Dermis microvascular lymphatic vessel endothelial cell (primary cell): Measurements from ENCODE around the gene SEC16A. TPM values are rescaled to one million over a fixed set of nuclear protein-coding genes. Genes with fewer than 3 reads are reported as not detected.
A peak's percentile ranks its signal among the peaks of the same experiment; 100 is the strongest.
"Not testable (repeated sequence)": the region's sequence is repeated elsewhere in the genome, so short reads cannot be mapped to it uniquely, and the experiment has no call there.

Experiments
- DNase-seq, 2 donors: peaks; one replicate each; pipeline versions ENCODE4 v3.0.0 to v3.0.0-alpha.2; 2010; ENCODE audit warnings: low read depth in 2 of 2
- total RNA-seq: library from RNA; depleted of rRNA; stranded (reverse); fragments of >200 nt; gene quantifications from 2 replicates; pipeline ENCODE4 v1.2.1, GENCODE V29; 2014

The SEC16A gene
- total RNA-seq, 1 donor from 2014 or later, result 12.1 TPM

DNA sequence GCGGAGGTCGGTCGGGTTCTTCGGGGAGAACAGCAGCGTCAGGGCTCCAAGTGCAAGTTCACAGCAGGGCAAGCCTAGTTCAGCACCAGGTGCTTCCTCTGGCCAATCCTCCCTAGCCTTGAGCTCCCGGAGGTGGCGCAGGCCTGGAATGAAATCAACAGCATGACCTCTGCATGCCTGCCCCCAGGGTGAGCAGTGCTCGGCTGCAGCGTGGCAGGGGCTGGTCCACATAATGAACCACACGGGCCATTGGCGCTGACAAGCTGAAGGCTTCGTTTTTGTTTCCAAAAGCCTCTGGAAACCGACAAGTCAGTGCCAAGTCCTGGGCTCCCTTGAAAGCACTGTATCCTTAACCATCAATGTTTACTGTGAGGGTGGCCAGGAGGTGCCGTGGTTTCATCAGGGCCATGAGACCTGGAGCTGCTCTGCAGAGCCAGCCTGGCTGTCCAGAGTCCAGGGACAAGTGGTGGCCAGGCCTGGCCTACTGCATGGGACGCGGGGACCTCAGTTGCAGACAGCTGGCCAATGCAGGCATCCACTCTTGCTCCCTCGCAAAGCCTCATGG, 41.1 kb downstream of the SEC16A start:
- DNase-seq, result no peak

DNA sequence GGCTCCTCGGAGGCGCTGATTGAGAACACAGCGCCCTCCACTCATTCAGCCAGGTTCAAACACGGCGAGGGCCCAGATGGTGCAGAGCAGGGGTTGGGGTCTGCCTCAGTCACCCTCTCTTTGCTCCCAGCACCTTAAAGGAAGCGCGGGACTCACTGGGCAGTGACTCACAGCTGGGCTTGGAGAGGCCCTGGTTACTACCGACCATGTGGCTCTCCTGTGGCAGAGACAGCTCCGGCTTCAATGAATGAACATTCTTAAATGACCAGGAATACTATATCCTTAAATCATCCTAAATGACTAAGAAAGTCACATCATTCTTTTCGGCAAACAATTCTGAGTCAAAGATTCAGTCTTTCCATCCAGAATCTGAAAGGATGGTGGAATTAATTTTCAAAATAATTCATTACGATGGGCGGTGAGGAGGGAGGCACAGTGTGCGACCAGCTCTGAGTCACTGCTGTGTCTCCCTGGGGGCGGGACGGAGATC, 41.6 kb downstream of the SEC16A start:
- no peak for DNase-seq

DNA sequence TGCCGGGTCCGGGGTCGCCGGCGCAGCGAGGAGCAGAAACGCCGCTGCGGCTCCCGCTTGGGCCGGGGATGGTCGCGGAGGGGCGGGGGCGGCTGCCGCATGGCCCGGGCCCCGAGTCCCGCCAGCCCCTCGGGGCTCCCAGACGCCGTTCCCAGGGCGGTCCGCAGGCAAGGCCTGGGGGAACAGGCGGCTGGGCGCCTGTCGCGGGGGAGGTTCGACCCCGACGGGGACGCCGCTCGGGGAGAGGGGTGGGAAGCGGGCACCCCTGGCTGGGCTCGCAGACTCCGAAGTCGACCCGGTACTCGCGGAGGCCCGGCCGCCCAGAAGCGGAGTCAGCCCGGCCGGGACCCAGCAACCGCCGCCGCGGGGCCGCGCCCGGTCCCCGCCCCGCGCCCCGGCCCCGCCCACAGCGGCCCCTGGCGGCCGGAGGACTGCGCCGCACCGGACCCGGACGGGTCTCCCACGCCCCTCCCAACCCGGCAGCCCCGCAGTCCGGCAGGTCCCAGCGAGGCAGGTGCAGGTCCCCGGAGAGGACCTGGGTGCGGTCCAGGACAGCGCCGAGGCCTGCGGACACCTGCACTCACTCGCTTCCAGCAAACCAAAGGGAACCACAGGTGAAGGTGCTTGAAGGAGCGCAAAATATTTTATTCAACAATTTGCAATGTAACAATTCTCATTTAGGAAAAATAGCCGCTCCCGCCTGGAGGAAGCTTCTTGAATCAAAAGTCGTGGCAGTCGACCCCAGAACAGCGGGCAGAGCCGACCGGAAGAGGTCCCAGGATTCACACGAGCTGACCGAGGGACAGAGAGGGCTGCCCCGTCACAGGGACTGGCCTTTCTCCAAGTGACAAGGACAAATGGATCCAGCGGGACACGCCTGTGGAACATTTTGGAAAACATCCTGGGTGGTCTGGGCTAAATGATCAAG, 43.1 kb downstream of the SEC16A start, which contains the start of gene INPP5E:
INPP5E (minus strand) TSS at position 365 of the 928 bp plus-strand sequence. CDS start 426 bp downstream, outside the sequence.
- DNase-seq, result peak; percentile 30 to 76

DNA sequence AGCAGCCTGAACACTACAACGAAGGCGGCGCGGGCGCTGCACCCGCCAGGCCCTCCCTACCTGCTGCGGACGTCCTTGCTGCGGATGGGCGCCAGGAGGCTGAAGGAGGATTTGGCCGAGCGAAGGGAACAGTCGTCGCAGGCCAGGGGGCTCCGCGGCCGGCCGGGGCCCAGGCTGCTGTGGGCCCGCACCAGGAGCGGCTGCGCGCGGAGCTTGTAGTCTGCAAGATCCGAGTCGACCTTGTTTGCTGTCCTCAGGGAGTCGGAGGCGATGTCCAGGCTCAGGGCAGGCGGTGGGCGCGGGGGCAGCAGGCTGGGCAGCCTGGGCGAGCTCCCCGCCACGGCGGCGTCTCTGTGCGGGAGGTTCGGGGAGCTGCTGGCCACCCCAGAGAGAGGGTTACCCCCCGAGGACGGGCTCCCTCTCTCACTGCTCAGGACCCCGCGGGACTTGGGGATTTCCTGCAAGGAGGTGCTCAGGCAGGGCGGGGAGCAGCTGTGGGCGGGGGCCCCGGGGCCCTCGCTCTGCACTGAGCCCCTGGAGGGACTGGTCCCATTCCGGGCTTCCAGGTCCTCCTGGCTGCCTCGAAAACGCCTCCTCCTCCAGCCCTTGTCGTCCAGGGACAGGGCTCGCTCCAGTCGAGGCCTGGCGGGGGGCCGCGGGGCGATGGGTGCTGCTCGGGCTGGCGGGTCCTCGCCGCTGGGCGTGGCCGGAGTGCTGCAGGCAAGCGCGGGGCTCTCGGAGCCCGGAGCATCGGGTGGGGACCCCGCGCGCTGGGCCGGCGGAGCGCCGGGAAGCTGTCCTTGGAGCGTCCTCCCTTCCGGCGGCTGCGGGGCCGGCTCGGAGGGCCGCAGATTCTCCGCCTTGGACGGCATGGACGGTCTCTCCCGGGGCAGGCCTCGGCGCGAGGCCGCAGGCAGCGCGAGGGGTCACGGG, 44.0 kb downstream of the SEC16A start:
- DNase-seq, result peak in 1 of 2 donors; percentile 24

DNA sequence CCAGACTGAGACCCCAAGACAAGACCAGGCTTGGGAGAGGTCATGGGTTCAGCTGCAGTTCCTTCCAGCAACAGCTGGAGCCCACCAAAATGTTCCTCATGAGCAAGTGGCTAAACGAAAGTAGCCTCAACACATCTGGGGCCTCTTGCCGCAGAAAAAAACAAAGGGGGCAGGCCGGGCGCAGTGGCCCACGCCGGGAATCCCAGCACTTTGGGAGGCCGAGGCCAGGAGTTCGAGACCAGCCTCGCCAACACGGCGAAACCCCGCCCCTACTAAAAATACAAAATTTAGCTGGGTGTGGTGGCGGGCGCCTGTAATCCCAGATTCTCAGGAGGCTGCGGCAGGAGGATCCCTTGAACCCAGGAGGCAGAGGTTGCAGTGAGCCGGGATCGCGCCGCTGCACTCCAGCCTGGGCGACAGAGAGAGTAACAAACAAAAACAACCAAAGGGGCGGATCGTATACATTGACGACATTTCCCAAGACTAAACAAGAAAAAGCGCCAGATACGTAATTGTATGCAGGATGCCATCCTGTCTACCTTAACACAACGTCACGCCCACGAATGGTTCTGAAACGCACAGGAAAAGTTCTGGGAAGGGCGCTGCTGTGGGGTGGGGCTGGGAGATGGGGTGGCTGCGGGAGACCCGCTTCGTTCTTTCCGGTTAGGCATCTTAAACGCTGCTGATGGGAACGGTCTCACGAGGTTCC, 44.8 kb downstream of the SEC16A start:
- no peak for DNase-seq

DNA sequence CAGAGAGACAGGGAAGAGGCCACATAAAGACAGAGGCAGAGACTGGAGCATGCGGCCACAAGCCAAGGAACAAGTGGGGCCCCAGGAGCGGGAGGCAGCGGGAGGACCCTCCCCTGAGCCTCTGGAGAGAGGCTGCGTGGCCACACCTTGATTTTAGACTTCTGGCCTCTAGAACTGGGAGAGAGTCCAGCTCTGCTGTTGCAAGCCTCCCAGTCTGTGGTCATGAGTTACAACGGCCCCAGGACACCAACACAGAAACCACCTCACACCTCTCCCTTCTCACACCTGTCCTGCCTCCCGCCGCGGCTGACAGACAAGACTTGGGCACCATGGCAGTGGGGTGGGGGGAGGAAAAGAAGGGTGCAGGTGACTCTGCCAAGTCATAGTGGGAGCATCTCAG, 45.4 kb downstream of the SEC16A start:
- DNase-seq, result no peak

DNA sequence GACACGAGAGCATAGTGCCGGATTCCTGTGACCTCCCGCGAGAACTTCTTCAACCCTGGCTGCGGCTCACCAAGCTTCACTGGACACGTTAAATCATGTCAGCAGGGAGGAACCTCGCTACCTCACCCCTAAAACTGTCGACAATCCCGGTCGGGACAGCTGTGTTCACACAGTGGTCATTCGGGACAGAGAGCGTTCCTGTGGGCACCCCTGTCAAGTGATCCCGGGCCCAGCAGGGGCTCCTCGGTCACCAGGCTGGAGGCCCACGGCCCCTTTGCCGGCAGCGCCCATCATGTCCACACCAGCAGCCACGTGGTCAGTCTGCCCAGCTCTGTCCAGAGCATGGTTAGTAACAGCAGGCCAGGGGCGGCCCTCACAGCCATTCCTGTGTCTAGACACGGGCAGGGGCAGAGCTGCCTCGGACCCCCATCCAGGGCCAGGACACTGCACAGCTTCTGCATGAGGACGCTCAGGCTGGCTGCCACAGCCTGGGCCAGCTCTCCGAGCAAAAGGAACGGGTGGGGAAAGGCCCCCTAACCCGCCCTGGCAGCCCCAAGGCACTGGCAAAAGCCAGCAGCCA, 46.7 kb downstream of the SEC16A start:
- DNase-seq, result no peak

DNA sequence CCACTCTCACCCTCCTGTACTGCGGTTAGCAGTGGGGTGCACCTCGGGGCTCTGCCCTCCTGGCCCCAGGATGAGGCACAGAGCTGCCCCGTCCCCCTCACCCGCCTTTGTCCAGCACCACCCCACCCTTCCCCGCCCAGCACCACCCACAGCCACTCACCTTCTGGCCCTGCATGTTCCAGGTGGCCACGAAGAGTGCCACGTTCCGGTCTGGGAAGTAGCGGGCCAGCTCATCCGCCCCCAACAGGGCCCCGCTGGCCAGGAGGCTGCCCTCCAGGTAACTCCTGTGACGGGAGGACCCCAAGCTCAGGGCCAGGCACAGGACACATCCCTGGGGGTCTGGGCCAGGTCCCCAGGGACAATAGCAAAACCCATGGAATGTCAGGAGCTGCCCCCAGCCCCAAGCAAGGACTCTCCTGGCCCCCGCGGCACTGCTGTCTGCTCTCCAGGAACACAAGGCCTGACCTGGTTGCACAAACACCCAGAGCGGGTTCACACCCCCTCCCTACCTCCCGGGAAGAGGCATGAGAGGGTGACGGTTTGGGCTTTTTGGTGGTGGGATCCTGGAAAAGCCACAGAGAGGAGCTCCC, 48.2 kb downstream of the SEC16A start:
- no peak for DNase-seq

DNA sequence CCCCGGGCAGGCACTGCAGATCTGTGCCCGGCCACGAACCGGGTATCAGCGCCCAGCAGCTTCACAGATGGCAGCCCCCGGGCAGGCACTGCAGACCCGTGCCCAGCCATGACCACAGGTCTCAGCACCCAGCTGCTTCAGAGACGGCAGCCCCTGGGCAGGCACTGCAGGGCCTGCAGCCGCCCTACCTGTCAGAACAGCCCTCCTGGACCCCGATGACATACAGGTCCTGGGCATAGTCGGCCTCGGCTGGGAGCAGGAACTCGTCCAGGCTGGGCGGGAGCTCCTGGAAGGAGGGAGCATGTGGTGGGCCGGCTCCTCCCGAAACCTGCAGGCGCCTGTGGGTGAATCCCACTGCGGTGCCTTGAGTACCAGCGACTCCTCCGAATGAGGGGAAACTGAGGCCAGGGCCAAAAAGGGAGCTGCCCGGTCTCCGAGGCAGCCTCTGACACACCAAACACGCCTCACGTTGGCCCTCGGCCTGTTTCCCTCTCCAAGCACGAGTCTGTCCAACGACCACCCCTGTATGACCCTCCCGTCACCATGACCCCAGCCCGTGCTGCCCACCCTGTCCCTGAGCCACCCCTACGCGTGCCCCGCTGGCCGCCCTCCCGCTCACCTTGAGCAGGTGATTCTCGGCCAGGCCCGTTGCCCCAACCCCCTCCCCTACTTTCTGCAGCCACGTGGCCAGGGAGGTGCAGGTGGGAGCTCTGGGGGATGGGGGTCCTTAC, 48.8 kb downstream of the SEC16A start:
- no peak for DNase-seq

DNA sequence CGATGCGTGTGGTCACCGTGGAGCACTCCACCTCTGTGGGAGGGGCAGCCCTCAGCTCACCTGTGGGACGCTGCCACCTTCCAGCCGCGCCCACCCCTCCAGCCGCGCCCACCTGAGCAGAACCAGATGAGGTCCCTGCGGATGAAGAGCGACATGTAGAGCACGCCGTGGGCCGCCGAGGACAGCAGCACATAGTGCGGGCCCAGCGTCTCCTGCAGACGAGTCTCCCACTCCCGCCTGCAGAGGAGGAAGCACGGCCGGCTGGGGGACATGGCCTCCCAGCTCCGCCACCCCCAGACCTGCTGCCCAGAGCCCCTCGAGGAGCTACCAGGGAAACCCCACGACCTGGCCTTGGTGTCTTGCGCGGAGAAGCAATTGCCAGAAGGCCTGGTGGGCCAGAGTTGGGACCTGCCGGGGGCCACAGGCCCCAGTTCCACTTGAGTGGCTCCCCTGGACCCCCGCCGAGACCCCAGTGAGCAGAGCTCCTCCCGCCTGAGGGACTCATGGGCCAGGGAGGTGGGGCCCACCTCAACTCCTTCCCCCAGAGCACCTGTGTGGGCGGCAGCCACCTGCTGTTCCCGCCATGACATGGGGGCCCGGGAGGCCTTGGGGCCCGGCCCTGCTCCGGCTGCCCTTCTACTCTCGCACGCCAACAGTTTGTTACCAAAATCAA, 49.7 kb downstream of the SEC16A start:
- no peak for DNase-seq

DNA sequence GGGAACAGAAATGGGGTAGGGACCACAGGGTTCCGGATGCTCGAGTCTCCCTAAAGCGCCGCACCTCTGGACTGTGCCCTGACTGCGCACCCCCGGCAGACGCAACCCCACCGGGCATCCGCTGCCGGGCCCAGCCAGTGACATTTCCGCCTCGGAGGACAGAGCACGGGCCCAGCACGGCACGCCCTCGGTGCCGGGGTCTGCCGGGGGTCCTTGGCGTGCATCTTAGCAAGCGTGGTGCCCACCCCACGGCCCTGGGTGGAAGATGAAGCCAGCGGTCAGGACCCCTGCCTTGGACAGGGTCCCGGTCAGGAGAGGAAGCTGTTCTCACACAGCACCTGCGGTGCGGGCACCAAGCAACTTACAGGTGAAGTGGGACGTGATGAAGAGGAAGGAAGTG, 50.2 kb downstream of the SEC16A start:
- no peak for DNase-seq

DNA sequence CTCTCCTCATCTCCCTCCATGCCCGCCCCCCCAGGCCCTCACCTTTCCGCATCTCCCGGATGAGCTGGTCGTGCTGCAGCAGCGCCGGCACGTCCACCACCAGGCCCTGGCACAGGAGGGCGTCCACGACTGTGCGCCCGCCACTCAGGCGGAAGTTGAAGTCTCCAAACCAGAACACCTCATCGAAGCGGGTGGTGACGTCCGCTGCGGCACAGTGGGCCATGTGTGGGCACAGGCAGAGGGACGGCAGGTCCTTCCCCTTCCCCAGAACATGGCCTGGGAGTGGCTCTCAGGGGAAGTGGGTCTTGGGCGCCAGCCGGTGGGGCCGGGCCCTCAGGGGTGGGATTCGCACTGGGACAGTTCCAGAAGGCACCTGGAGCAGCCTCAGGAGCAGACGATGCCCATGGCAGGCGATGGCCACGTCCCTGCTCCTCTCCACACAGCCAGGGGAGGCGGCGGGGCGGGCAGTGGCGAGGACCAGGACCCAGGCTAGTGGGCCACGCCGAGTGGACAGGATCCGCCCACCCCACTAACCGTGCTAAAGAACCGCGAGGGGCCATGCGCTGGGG, 51.0 kb downstream of the SEC16A start:
- DNase-seq, result no peak

DNA sequence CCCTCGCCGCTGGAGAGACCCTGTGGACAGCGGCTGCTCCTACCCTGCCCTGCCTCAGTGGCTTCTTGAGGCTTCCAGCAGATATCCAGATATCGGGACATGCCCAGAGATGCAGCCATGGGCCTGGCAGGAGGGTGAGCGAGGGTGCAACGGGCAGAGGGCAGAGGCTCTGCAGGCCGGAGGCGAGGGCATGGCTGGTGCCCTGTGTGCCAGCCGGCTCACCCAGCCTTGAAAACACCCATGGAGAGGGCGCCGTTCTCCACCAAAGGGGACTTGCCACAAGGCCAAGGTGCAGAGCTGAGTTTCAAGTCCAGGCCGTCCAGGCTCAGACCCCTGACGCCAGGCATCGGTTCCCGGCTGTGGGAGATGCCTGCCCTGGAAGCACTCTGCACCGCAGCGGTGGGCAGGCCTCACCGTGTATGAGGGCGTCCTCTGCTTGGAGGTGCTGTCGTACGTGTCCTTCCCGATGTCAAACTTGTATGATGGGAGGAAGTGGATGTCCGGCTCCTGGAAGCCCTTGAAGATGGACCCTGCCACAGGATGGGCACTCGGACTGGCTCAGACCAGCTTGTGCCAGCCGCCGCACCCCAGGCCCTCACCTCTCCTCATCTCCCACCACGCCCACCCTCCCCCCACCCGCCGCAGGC, 52.1 kb downstream of the SEC16A start:
- no peak for DNase-seq

DNA sequence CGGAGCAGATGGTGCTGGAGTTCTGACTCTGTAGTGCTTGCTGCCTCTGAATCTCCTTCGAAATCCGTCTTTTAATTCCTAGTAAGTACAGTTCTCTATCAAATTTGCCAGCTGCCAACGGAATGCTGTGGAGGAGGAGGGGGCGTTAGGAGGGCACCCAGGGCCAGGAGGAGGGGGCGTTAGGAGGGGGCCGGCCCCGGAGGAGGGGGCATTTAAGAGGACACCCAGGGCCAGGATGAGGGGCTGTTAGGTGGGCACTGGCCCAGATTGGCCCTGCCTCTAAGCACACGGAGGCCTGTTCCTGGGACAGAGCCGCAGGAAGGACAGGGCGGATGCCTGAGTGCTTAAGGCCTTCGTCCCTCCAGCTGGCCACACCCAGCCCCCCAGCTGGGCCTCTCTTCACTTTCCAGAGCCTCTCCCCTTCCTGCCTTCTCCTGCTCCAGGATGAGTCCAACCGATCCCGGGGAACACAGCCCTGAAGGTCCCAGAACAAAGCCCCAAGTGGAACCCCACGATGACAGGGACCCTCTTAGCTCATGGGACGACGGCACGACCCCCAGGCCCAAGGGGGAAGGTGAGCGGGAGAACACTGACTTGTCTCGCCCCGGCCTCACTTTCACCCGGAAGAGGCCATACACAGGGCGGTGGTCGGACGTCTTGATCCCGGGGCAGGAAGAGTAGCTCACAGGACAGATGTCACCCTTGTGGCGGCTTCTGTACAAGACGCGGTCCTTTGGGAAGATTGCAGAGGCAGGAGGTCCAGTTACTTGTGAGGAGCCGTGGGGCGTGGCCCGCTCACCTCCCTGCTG, 53.0 kb downstream of the SEC16A start:
- DNase-seq, result no peak

DNA sequence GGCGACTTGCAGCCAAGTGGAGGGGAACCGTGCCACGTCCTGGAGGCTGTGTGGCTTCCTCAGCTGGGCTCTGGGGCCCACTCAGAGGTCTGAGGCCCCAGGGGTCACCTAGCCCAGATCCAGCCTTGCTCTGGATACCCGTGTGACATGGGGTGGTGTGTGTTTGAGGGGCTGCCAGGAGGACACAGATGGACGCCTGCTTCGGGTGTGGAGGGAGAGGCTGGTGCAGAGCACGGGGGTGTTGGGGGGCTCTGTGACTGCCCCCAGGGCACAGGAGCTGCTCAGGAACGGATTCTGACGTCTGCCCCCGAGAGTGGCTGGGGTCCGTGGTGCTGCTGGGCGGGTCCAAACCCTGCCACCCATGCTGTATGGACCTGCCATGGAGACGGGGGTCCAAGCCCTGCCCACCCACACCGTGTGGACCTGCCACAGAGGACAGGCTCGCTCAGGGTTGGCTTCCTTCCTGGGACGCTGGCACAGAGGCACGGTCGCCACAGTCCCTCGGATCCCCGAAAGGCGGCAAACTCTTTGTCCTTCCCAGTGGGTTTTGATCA, 53.7 kb downstream of the SEC16A start:
- DNase-seq, result no peak

DNA sequence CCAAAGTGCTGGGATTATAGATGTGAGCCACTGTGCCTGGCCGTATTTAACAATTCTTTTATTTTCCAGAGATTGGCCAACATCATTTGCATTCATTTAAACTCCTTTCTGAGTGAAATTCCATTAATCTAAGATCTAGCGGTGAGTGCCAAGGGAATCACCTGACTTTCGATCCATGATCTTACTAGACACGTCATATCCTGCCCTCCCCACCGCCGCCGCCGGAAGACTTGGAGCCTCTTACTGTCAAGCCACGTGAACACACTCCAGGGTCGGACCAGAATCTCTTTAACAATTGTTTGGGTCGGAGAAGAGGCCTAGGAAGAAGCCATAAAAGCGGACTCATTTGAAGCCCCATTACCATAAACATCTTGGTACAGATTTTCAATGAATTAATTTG, 56.1 kb downstream of the SEC16A start:
- peak in 1 of 2 donors; percentile 20 for DNase-seq

DNA sequence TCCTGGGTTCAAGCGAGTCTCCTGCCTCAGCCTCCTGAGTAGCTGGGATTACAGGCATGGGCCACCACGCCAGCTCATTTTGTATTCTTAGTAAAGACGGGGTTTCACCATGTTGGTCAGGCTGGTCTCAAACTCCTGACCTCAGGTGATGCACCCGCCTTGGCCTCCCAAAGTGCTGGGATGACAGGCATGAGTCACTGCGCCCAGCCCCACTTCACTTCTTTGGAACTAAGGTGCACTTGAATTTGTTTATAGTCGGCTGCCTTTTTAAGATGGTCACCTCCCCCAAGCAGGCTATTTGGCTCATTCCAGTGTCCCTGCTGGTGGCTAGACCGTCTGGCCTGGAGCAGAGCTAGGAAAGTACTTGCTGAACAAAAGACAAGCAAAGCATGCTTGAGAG, 57.5 kb downstream of the SEC16A start:
- not testable (repeated sequence) for DNase-seq
